PC-9 (cell line): ENCODE data around the gene QRICH2. TPM values are rescaled to one million over a fixed set of nuclear protein-coding genes. Genes with fewer than 3 reads are reported as not detected.

Experiments used
- BruUV-seq: library from RNA; stranded (reverse); fragments of 400-500 nt; replicated peaks from 2 replicates; lab custom pipeline; 2021; lab: Mats Ljungman, UMichigan
- CTCF ChIA-PET: fragments of 300-600 bp; sonication (Branson Sonifier 250); formaldehyde crosslinking; loops from one replicate; lab custom pipeline; 2022; ENCODE audit warnings: antibody characterized with exemption; lab: Charles Lee
- POLR2A ChIA-PET: fragments of 300-600 bp; sonication (Branson Sonifier 250); formaldehyde crosslinking; loops from one replicate; lab custom pipeline; 2022; ENCODE audit warnings: antibody characterized with exemption; ENCODE audit not compliant: unreplicated experiment; lab: Charles Lee
- DNase-seq, 2 experiments: peaks; one replicate each; pipeline versions ENCODE4 v3.0.0 to v3.0.0-alpha.2; 2015 to 2022; ENCODE audit warnings: mixed read lengths in 1 of 2
- H2AFZ ChIP-seq: fragments of 200-600 bp; sonication (generic); 2 replicates; pipeline ENCODE4 v1.8.1; 2017; ENCODE audit warnings: antibody characterized with exemption
- H3F3A ChIP-seq: fragments of 200-600 bp; sonication (generic); 2 replicates; pipeline ENCODE4 v1.8.1; 2017; ENCODE audit warnings: antibody characterized with exemption, mild to moderate bottlenecking, low read depth; ENCODE audit not compliant: insufficient read depth
- H3K27ac ChIP-seq: fragments of 200-600 bp; sonication (generic); 2 replicates; pipeline ENCODE4 v1.6.1; 2016; ENCODE audit warnings: mixed run types
- H3K27me3 ChIP-seq: fragments of 200-600 bp; sonication (generic); 2 replicates; pipeline ENCODE4 v1.6.1; 2016; ENCODE audit warnings: low read depth, mixed run types; ENCODE audit not compliant: insufficient read depth
- H3K36me3 ChIP-seq: fragments of 200-600 bp; sonication (generic); 2 replicates; pipeline ENCODE4 v1.6.1; 2016; ENCODE audit warnings: low read depth, mixed run types
- H3K4me1 ChIP-seq: fragments of 200-600 bp; sonication (generic); replicated peaks from 2 replicates; pipeline ENCODE4 v1.6.1; 2016; ENCODE audit warnings: mixed run types; ENCODE audit not compliant: insufficient read depth
- H3K4me2 ChIP-seq: fragments of 200-600 bp; sonication (generic); 2 replicates; pipeline ENCODE4 v1.6.1; 2017; ENCODE audit warnings: mixed run types
- H3K4me3 ChIP-seq: fragments of 200-600 bp; sonication (generic); 2 replicates; pipeline ENCODE4 v1.6.1; 2016; ENCODE audit warnings: mixed run types
- H3K79me2 ChIP-seq: fragments of 200-600 bp; sonication (generic); 2 replicates; pipeline ENCODE4 v1.6.1; 2017; ENCODE audit warnings: low read depth, mixed run types
- H3K9me2 ChIP-seq: fragments of 200-600 bp; sonication (generic); 2 replicates; pipeline ENCODE4 v1.8.1; 2017; ENCODE audit warnings: mild to moderate bottlenecking; ENCODE audit not compliant: insufficient read depth
- H3K9me3 ChIP-seq: fragments of 200-600 bp; sonication (generic); 2 replicates; pipeline ENCODE4 v1.8.1; 2016; ENCODE audit warnings: low read depth; ENCODE audit not compliant: insufficient read depth
- H4K20me1 ChIP-seq: fragments of 200-600 bp; sonication (generic); 2 replicates; pipeline ENCODE4 v1.8.1; 2017; ENCODE audit not compliant: insufficient read depth
- CTCF ChIP-seq: fragments of 200-600 bp; sonication (generic); conservative IDR thresholded peaks from 2 replicates; pipeline ENCODE4 v1.6.1; 2017; ENCODE audit warnings: mixed run types, antibody characterized with exemption, mild to moderate bottlenecking, moderate library complexity
- EZH2 ChIP-seq: fragments of 200-600 bp; sonication (generic); IDR thresholded peaks from 2 replicates; pipeline ENCODE4 v1.8.0; 2017; ENCODE audit warnings: antibody characterized with exemption, low read depth
- intact Hi-C: fragments of 100-400 bp; cut with micrococcal nuclease; formaldehyde crosslinking; loops from one replicate; pipeline ENCODE4 v1.10.0; 2022; ENCODE audit not compliant: unreplicated experiment
- total RNA-seq: library from RNA; stranded (reverse); gene quantifications from 2 replicates; pipeline ENCODE4 v1.2.3, GENCODE V29; 2021

QRICH2 gene
- total RNA-seq, 1 experiment from 2014 or later, result 3.3 TPM

DNA sequence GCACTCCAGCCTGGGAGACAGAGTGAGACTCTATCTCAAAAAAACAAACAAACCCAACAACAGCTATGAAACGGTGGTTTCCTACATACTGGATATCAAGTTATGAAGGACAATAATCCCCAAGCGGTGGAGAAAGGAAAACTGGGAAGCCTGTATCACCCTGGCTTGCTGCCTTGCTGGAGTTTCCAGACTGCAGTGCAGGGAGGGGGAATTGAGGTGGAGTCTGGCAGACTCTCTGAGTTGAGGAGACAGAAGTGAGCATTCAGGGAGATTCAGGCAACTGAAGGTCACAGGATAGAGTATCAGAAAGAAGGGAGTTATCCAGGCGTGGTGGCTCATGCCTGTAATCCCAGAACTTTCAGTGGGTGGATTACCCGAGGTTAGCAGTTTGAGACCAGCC is 11.9 kb downstream of the QRICH2 start:
- TF ChIP-seq EZH2 (no peak), CTCF (no peak)
- H4K20me1 ChIP-seq, result no peaks in the 10 kb centered on the region
- no peak overlapping the region for H2AFZ ChIP-seq
- ChIA-PET POLR2A (interaction anchor here (0.6 kb wide), 1 partner anchor 438 kb away, joined by 5 read pairs; no protein-coding TSS in a partner anchor), CTCF (no interaction called here)
- DNase-seq, result no peak
- H3K36me3 ChIP-seq, result no peaks in the 10 kb centered on the region
- no peaks in the 10 kb centered on the region for H3K9me3 ChIP-seq
- no peaks in the 10 kb centered on the region for H3F3A ChIP-seq
- H3K79me2 ChIP-seq, result no peaks in the 10 kb centered on the region
- no TSS peak for BruUV-seq
- H3K4me3 ChIP-seq, result no peak overlapping the region
- H3K4me2 ChIP-seq, result no peak overlapping the region
- H3K9me2 ChIP-seq, result no peaks in the 10 kb centered on the region
- intact Hi-C loops, result loop anchor here (5.0 kb wide), 1 partner anchor 284 kb away; no protein-coding TSS in a partner anchor
- H3K27ac ChIP-seq, result no peak overlapping the region
- no peaks in the 10 kb centered on the region for H3K4me1 ChIP-seq
- no peaks in the 10 kb centered on the region for H3K27me3 ChIP-seq

DNA sequence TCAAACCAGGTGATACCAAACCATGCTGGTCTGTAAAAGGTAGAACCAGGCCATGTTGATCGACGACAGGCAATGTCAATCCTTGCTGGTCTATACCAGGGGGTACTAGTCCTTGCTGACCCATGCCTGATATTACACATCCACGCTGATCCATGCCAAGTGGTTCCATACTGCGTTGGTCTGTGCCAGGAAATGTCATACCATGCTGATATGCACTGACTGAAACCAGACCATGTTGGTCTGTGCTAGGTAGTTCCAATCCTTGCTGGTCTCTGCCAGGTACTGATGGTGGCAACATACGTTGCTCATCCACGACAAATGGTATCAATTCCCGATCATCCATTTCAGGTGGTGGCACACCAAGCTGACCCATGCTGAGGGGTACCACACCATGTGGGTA is 15.0 kb downstream of the QRICH2 start:
- Histone ChIP-seq H3K36me3 (no peaks in the 10 kb centered on the region), H3K9me3 (no peaks in the 10 kb centered on the region), H4K20me1 (no peaks in the 10 kb centered on the region), H3K27me3 (no peaks in the 10 kb centered on the region), H3K4me2 (no peak overlapping the region), H3K79me2 (no peaks in the 10 kb centered on the region), H3K4me3 (no peak overlapping the region), H3K4me1 (no peaks in the 10 kb centered on the region), H3K27ac (no peak overlapping the region), H3F3A (no peaks in the 10 kb centered on the region), H2AFZ (no peak overlapping the region), H3K9me2 (no peaks in the 10 kb centered on the region)
- no TSS peak for BruUV-seq
- DNase-seq, result no peak
- ChIA-PET CTCF (no interaction called here), POLR2A (no interaction called here)
- no peak for TF ChIP-seq CTCF
- no peak for TF ChIP-seq EZH2
- intact Hi-C loops, result no loop called here

- no peaks in the 10 kb centered on the region for H4K20me1 ChIP-seq
- no peak for TF ChIP-seq EZH2
- no peak for TF ChIP-seq CTCF
- no peaks in the 10 kb centered on the region for H3K27me3 ChIP-seq
- no peaks in the 10 kb centered on the region for H3K9me2 ChIP-seq
- H3F3A ChIP-seq, result no peaks in the 10 kb centered on the region
- H3K27ac ChIP-seq, result no peak overlapping the region
- H3K4me1 ChIP-seq, result no peaks in the 10 kb centered on the region
- H3K79me2 ChIP-seq, result no peaks in the 10 kb centered on the region
- POLR2A ChIA-PET, result no interaction called here
- no peak overlapping the region for H3K4me2 ChIP-seq
- H3K36me3 ChIP-seq, result no peaks in the 10 kb centered on the region
- CTCF ChIA-PET, result no interaction called here
- H3K9me3 ChIP-seq, result no peaks in the 10 kb centered on the region
- no peak overlapping the region for H3K4me3 ChIP-seq
- no peak overlapping the region for H2AFZ ChIP-seq
- intact Hi-C loops, result no loop called here
- BruUV-seq, result no TSS peak
- no peak for DNase-seq
These were observed 15.5 kb downstream of the QRICH2 start for GRCh38 chr17:76292567-76292966.
